GF-D8 (cell line): ENCODE measurements around the gene KLHL17.
A peak's percentile ranks its signal among the peaks of the same experiment; 100 is the strongest.
"Not testable (repeated sequence)": the region's sequence is repeated elsewhere in the genome, so short reads cannot be mapped to it uniquely, and the experiment has no call there.

ENCODE experiments used
- DNase-seq: peaks from one replicate; lab custom pipeline; 2025; lab: John Stamatoyannopoulos, UW

The KLHL17 gene

DNA sequence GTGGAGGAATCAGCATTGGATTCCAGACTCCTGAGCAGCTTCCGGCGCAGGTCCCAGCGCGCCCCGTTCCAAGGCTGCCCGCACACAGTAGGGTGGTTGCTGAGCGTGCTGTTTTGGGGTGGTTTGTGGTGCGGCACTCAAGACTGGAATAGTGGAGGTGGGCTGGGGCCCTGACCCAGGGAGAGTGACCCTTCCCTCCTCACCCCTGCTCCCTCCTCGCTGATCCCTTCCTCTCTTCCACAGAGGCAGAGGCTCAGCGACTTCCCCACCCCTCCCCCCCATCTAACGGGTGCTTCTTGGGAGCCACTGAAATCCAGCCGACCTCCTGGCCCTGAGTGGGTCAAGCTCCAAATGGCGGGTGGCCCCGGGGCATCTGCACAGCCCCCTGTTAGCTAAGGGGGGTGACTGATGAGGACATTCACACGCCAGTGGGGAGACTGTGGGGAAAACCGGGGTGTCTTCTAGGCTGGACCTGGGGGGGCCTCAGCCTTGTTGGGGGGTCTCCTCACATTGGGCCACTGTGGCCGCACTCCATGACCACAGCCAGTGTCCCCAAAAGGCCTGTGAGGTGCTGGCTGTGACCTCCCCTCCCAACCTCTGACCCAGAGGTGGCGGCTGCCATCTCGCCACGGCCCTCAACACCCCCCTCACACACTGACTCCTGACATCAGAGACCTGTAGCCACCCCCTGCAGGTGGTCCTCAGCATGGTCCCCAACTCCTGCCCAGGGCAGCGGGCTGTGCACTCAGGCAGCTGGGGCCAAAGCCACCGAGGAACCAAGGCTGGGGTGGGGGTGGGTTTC lies 43.4 kb downstream of the KLHL17 start:
- DNase-seq: no peak

DNA sequence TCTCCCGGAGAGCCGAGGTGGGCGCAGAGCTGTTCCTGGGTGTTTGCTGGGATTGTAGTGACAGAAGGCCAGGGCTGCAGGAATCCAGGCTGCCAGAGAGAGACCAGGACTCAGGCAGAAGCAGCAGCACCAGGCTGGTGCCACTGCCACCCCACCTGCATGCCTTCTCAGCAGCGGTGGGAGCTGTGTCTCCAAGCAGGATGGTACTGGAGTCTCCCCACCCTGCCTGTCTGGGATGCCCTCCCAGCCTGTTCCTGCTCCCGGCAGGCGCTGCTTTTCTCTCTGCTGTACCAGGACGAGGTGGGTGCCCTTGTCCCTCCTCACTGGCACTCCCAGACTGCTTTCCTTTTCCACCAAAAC lies 44.0 kb downstream of the KLHL17 start:
- DNase-seq: no peak

DNA sequence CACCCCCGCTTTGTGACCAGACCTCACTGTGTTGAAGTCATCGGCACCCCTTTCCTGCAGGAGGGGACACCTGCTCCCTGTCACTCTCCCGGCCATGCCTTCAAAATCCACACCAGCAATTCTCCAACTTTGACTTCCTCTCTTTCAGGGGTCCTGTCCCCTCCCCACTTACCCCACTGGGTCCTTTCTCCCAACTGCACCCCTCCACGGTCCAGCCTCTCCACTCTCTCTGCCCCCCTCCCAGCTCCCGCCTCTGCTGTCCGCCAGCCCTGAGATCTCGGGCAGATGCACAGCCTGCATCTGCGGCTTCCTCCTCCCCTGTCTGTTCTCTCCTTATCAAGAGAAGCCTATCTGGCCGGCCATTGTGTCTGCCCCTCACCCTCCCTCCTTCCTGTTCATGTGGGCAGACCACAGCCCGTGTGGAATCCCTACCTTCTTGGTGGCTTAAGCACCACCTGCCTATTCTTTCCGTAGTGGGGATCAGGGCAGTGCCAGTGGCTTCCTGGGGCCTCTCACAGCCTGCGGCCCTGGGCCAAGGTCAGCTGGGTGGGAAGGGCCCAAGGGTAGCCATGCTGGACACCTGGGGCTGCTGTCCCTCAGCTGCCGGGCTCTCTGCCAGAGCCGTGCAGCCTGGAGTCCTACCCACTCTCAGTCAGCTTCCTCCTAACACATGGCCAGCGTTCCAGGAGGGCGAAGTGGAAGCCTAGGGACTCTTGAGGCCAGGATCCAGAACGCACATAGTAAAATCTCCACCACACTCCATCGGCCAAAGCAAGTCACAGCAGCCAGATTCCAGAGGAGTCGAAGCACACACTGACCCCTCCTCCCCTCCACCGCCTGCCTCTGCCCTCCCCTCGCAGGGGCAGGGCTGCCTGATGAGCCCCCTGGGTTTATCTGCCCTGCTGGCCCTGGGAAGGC lies 44.7 kb downstream of the KLHL17 start:
- peak; percentile 82 for DNase-seq

DNA sequence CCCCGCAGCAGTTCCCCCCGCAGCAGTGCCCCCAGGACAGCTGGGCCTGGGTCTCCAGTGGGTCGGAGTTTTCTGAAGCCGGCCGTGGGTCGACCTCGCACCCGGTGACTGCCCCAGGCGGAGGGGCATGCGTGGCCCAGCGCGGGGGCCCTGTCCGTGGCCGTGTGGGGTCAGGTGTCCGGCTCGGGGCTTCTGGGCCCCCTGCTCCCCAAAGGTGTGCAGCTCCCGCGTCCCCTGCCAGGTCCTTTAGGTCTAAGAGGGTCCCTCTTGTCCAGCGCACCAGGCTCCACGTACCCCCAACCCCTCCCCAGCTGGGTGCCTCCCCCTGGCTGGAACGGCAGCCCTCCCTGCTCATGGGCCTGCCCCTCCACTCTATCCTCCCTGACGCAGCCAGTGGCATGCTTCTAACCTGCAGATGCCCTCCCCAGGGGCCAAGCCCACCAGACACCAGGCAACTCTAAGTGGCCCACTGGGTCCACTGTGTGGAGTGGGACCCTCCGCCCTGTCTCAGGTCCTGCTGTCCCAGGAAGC lies 45.5 kb downstream of the KLHL17 start:
- no peak for DNase-seq

DNA sequence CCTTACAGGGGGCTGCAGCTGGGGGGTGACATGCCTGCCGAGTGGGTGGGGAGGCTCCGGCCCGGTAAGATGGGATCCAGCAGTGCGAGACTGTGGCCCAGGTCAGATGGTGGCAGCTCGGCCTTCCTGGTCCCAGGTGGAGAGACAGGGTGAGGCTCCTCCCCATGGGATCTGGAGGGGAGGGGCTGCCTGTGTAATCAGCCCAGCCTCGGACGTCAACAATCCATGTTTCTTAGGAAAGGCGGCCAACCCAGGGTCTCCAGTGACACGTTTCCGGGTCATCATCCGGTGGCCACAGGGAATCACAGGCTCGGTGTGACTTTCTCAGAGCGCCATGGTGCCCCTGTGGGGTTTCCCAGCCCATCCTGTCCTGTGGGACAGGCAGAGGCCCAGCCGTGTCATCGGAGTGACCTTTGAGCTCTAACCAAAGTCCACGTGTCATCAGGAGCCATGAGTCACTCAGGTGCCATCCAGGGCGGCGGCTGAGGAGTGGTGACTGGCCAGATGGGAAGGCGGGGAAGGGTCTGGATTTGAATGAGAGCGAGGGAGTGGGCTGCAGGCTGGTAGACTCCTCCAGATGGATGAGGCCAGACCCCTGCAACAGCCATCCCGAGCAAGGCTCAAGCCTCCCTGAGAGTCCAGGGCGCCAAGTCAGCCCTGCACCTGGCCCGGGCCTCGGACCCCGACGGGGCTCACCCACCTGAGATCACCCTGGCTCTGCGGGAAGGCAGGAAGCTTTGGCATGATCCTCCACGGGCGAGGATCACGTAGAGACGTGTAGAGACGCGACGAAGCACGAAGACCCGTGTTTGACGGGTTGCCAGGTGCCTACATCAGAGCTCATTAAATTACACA lies 46.1 kb downstream of the KLHL17 start:
- no peak for DNase-seq

DNA sequence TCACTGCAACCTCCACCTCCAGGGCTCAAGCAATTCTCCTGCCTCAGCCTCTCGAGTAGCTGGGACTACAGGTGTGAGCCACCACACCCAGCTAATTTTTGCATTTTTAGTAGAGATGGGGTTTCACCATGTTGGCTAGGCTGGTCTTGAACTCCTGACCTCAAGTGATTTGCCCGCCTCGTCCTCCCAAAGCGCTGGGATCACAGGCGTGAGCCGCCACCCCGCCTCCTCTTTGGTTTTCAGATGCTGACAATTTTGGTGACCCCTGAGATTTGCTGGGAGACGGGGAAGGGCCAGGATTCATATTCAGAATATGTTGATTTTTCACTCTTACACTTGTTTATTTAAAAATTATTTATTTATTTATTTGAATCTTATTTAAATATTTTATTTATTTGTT lies 49.7 kb downstream of the KLHL17 start:
- not testable (repeated sequence) for DNase-seq

DNA sequence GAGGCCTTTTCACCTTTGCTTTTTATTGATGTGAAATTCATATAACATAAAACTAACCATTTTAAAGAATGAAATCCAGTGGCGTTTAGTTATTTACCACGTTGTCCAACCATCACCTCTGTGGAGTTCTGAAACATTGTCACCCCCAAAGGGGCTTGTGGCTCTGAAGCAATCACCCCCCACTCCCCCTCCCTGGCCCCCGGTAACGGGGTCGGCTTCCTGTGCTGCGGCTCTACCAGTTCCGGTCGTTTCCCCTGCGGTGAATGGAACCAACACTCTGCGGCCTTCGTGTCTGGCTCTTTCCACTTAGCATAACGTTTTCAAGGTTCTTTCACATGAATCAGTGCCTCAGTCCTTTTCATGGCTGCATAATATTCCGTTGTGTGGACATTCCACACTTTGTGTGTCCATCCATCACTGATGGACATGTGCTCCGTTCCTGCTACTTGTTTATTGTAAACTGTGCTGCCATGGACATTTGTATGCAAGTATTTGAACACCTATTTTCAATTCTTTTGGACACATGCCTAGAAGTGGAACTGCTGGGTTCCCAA lies 51.1 kb downstream of the KLHL17 start:
- DNase-seq: peak; percentile 6

DNA sequence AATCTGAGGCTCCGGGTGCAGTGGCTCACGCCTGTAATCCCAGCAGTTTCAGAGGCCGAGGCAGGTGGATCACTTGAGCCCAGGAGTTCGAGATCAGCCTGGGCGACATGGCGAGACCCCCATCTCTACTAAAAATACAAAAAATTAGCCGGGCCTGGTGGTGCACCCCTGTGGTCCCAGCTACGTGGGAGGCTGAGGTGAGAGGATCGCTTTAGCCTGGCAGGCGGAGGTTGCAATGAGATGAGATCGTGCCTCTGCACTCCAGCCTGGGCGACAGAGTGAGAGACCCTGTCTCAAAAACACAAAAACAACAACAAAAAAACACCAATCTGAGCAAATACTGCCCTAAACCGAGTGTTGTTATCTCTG lies 52.3 kb downstream of the KLHL17 start:
- not testable (repeated sequence) for DNase-seq

DNA sequence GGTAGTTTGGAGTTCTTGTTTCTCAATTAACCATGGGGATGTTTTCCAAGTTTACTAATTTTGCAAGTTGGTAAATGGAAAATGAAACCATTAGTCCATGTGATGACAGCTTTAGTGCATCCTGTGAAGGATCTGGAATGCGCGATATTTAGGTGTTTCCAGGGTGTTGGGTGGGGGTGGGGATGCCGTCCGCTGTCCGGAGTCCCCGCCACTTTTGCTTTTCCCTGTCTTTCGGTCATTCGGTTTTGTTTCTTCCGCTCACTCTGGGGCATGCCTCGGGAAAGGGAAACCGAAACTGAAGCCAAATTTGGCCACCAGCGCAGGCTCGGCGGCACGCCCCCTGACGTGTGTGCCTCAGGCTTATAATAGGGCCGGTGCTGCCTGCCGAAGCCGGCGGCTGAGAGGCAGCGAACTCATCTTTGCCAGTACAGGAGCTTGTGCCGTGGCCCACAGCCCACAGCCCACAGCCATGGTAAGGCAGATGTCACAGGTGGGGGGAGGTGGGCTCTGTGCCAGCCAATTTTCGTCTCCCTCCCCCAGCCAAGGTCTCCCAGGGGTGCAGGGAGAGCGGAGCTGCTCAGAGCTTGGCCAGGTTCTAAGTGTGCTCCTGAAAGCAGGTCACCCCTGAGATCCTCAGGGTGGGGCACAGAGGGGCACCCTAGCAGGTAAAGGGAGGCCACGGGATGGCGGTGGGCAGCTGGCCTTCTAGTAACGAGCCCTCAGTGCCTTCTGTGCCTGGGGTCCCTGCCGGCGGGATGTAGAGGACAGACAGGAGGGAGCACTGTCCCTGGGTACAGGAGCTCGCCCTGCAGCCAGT lies 52.9 kb downstream of the KLHL17 start, which contains the start of gene ISG15:
TSS of gene ISG15 (plus strand) at position 393 of the 817 bp plus-strand sequence. CDS start at position 470, 77 bp downstream.
- peak; percentile 66 for DNase-seq

DNA sequence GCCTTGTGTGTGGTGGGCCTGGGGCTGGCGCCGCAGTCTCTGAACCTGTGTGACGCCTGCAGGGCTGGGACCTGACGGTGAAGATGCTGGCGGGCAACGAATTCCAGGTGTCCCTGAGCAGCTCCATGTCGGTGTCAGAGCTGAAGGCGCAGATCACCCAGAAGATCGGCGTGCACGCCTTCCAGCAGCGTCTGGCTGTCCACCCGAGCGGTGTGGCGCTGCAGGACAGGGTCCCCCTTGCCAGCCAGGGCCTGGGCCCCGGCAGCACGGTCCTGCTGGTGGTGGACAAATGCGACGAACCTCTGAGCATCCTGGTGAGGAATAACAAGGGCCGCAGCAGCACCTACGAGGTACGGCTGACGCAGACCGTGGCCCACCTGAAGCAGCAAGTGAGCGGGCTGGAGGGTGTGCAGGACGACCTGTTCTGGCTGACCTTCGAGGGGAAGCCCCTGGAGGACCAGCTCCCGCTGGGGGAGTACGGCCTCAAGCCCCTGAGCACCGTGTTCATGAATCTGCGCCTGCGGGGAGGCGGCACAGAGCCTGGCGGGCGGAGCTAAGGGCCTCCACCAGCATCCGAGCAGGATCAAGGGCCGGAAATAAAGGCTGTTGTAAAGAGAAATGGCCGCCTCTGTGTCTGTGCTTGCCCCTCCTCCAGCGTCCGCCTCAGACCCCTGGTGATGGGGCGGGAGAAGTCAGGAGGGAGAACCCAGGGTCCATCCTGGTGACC lies 53.7 kb downstream of the KLHL17 start:
- no peak for DNase-seq

DNA sequence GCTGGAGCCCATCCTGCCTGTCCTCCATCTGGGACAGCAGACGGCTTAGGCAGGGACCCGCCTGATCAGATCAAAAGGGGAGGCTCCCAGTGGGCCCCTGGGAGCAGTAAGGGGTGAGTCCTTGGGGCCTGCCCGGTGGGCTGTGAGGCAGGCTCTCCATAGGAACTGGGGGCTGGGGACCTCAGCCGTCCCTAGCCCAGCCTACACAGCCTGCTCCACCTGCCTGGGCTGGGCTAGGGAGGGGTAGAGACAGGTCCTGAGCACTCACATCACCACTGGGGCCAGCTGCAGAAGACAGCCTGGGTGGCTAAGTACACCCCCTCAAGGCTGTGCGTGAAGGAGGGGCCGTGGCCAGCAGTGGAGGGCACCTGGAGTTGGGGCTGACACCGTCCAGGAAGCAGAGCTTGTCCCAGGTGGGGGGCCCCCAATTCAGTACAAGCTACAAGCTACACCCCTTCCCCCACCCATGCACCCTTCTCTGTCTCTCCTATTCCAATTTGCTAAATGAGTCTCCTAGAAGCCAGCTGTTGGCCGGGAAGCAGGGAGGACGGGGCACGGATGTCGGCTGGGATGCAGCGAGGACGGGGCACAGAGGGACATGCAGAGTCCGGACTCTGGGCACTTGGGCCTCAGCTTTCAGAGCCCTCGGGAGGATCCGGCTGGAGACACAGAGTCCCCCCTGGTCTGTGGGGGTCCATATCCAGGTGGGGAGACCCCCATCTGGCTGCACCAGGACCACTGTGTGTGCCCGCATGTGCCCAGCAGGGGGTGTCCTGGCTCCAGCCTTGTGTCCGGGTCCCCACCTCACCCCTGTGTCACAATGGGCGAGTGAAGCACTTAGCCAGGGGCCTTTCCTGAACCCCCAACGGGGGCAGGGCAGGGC lies 54.7 kb downstream of the KLHL17 start:
- no peak for DNase-seq
